Effector memory CD4-positive, alpha-beta T cell (primary cell): ENCODE results near the gene GPR45.
"Not testable (repeated sequence)": the region's sequence is repeated elsewhere in the genome, so short reads cannot be mapped to it uniquely, and the experiment has no call there.

Experiments used
- DNase-seq, 3 donors: peaks; one replicate each; pipeline ENCODE4 v3.0.0-alpha.2; 2020
- H3K27ac ChIP-seq: 2 replicates; pipeline ENCODE4 v1.7.0; 2013; ENCODE audit warnings: mild to moderate bottlenecking, low read length, moderate library complexity; ENCODE audit not compliant: insufficient read depth, poor library complexity, severe bottlenecking
- H3K27me3 ChIP-seq: replicated peaks from 2 replicates; pipeline ENCODE4 v1.7.0; 2013; ENCODE audit warnings: mild to moderate bottlenecking, low read length; ENCODE audit not compliant: insufficient read depth, control insufficient read depth, poor library complexity, severe bottlenecking
- H3K36me3 ChIP-seq: 2 replicates; pipeline ENCODE4 v1.7.0; 2013; ENCODE audit warnings: mild to moderate bottlenecking, low read length, moderate library complexity; ENCODE audit not compliant: control insufficient read depth, insufficient read depth
- H3K4me1 ChIP-seq: 2 replicates; pipeline ENCODE4 v1.7.0; 2013; ENCODE audit warnings: low read length, mild to moderate bottlenecking; ENCODE audit not compliant: control insufficient read depth, insufficient read depth, poor library complexity, severe bottlenecking
- H3K4me3 ChIP-seq: 2 replicates; pipeline ENCODE4 v1.7.0; 2013; ENCODE audit warnings: low read length, low read depth, mild to moderate bottlenecking; ENCODE audit not compliant: insufficient read depth, poor library complexity, severe bottlenecking
- H3K9me3 ChIP-seq: 2 replicates; pipeline ENCODE4 v1.7.0; 2013; ENCODE audit warnings: mild to moderate bottlenecking, low read length, moderate library complexity; ENCODE audit not compliant: control insufficient read depth

The GPR45 gene

GRCh38 chr2:105251016-105251648, 9.6 kb downstream of the GPR45 start:
- DNase-seq, H3K4me3 ChIP-seq, H3K27ac ChIP-seq, H3K27me3 ChIP-seq, H3K4me1 ChIP-seq, H3K36me3 ChIP-seq, H3K9me3 ChIP-seq: not testable (repeated sequence)

- Histone ChIP-seq H3K27ac (no peak overlapping the region), H3K4me3 (no peak overlapping the region), H3K36me3 (no peaks in the 10 kb centered on the region), H3K27me3 (no peaks in the 10 kb centered on the region), H3K4me1 (no peaks in the 10 kb centered on the region), H3K9me3 (no peaks in the 10 kb centered on the region)
- DNase-seq, result no peak
These were observed 10.7 kb downstream of the GPR45 start for GRCh38 chr2:105252271-105252670.

GRCh38 chr2:105254531-105255210, 13.1 kb downstream of the GPR45 start:
- H3K9me3 ChIP-seq, result no peaks in the 10 kb centered on the region
- H3K4me3 ChIP-seq, result no peak overlapping the region
- no peaks in the 10 kb centered on the region for H3K36me3 ChIP-seq
- no peaks in the 10 kb centered on the region for H3K27me3 ChIP-seq
- DNase-seq, result no peak
- H3K4me1 ChIP-seq, result no peaks in the 10 kb centered on the region
- H3K27ac ChIP-seq, result no peak overlapping the region

- no peaks in the 10 kb centered on the region for H3K36me3 ChIP-seq
- H3K4me1 ChIP-seq, result no peaks in the 10 kb centered on the region
- H3K27me3 ChIP-seq, result no peaks in the 10 kb centered on the region
- DNase-seq, result no peak
- H3K27ac ChIP-seq, result no peak overlapping the region
- H3K9me3 ChIP-seq, result no peaks in the 10 kb centered on the region
- no peak overlapping the region for H3K4me3 ChIP-seq
These were observed 14.4 kb downstream of the GPR45 start for GRCh38 chr2:105255979-105256378.

- Histone ChIP-seq H3K4me1 (no peaks in the 10 kb centered on the region), H3K36me3 (no peaks in the 10 kb centered on the region), H3K9me3 (no peaks in the 10 kb centered on the region), H3K27me3 (no peaks in the 10 kb centered on the region), H3K4me3 (no peak overlapping the region), H3K27ac (no peak overlapping the region)
- DNase-seq, result no peak
These were observed 15.0 kb downstream of the GPR45 start for GRCh38 chr2:105256431-105257047.

- Histone ChIP-seq H3K27ac (no peak overlapping the region), H3K4me3 (no peak overlapping the region), H3K4me1 (no peaks in the 10 kb centered on the region), H3K9me3 (no peaks in the 10 kb centered on the region), H3K27me3 (no peaks in the 10 kb centered on the region), H3K36me3 (no peaks in the 10 kb centered on the region)
- DNase-seq, result no peak
These were observed 16.4 kb downstream of the GPR45 start for GRCh38 chr2:105257981-105258380.

GRCh38 chr2:105258835-105259350, 17.4 kb downstream of the GPR45 start:
- DNase-seq, result no peak
- no peaks in the 10 kb centered on the region for H3K4me1 ChIP-seq
- H3K36me3 ChIP-seq, result no peaks in the 10 kb centered on the region
- H3K4me3 ChIP-seq, result no peak overlapping the region
- H3K27ac ChIP-seq, result no peak overlapping the region
- no peaks in the 10 kb centered on the region for H3K27me3 ChIP-seq
- H3K9me3 ChIP-seq, result no peaks in the 10 kb centered on the region

- Histone ChIP-seq H3K9me3 (no peaks in the 10 kb centered on the region), H3K27me3 (no peaks in the 10 kb centered on the region), H3K27ac (no peak overlapping the region), H3K36me3 (peaks cover 1% of the 10 kb centered on the region), H3K4me3 (no peak overlapping the region), H3K4me1 (no peaks in the 10 kb centered on the region)
- no peak for DNase-seq
These were observed 19.5 kb downstream of the GPR45 start for GRCh38 chr2:105261061-105261460.

GRCh38 chr2:105262651-105263091, 21.1 kb downstream of the GPR45 start:
- no peak overlapping the region for H3K4me3 ChIP-seq
- no peak for DNase-seq
- no peak overlapping the region for H3K27ac ChIP-seq
- H3K27me3 ChIP-seq, result no peaks in the 10 kb centered on the region
- peaks cover 15% of the 10 kb centered on the region for H3K36me3 ChIP-seq
- H3K4me1 ChIP-seq, result no peaks in the 10 kb centered on the region
- no peaks in the 10 kb centered on the region for H3K9me3 ChIP-seq

- Histone ChIP-seq H3K27ac (no peak overlapping the region), H3K27me3 (no peaks in the 10 kb centered on the region), H3K9me3 (no peaks in the 10 kb centered on the region), H3K36me3 (peaks cover 63% of the 10 kb centered on the region), H3K4me3 (no peak overlapping the region), H3K4me1 (no peaks in the 10 kb centered on the region)
- DNase-seq, result no peak
These were observed 27.9 kb downstream of the GPR45 start for GRCh38 chr2:105269426-105269825.
